Fibroblast of skin of abdomen (primary cell): ENCODE measurements around the gene POU6F2.
A peak's percentile ranks its signal among the peaks of the same experiment; 100 is the strongest.
"Not testable (repeated sequence)": the region's sequence is repeated elsewhere in the genome, so short reads cannot be mapped to it uniquely, and the experiment has no call there.

Experiments used
- DNase-seq: peaks from one replicate; pipeline ENCODE4 v3.0.0-alpha.2; 2013

The POU6F2 gene

DNA sequence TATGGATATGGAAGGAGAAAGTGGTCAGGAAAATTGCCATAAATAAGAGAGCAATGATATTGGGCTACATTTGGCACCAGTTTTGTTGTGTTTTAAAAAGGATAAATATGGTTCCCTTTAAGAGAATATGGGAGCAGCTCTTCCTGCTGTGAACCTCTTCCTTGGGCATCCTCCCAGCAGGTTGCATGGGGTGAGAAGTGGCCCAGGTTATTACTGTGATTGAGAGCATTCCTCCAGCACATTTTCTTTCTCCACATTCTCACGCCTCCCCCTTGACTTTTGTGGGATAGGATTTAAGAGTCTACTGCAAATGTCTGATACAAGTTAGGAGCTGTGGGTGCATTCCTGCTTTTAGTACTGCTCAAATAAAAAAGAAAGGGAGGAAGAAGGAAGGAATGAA is 214.8 kb downstream of the POU6F2 start:
- no peak for DNase-seq

DNA sequence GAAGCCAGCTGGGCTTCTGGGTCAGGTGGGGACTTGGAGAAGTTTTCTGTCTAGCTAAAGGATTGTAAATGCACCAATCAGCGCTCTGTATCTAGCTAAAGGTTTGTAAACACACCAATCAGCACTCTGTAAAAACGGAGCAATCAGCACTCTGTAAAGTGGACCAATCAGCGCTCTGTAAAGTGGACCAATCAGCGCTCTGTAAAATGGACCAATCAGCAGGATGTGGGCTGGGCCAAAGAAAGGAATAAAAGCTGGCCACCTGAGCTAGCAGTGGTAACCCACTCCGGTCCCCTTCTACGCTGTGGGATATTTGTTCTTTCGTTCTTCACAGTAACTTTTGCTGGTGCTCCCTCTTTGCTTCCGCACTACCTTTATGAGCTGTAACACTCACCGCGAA is 216.7 kb downstream of the POU6F2 start:
- DNase-seq = not testable (repeated sequence)

DNA sequence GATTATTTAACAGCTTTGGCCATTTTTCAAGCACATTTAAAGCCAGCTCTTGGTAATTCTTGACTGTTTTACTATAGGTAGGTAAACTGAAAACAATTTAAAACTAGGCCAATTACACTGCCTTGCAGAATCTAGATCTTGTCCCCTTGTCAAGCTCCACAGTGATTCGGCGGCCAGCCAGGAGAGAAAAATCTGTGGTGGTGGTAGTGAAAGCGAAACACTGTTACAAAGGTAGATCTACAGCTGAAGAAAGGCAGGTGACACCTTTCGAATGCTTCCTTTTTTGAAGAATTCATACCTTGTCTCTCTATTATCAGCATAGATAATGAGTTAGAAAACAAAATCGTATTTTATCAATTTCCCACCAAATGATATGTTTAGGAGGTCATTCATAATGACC is 218.3 kb downstream of the POU6F2 start:
- DNase-seq = no peak

DNA sequence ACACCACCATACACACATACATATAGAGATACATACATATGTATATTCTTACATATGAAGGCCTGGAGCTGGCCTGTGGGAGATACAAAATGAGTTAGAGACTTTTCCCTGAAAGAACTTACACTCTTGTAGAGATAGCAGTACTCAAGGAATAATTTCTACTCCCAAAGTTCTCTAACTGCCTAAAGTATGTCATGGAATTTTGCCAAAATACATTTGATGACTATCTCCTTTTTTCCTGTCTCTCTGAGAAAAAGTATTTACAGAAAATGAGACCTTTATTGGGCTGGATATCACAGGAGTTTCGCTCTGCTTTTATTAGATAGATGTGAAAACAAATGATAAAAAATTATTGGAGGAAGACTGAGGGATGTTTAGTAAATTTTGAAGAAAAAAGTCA is 220.1 kb downstream of the POU6F2 start:
- peak; percentile 18 for DNase-seq

DNA sequence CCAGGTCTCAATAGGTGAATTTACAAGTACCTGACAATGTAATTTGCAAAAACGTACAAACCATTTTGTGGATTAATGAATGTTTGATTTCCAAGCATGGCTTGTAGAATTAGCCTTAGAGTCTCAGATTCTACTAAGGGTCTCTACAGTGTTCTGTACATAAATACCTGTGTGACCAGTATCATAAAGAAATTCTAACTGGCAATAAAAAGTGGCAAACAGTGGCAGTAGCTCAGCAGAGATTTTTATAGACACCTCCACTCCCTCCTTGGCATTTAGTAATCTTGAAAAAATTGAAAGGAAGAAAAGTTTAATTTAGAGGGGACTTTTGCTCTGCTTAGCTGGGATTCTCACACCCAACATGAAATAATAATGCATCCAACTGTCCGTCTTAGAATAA is 220.8 kb downstream of the POU6F2 start:
- DNase-seq = no peak

DNA sequence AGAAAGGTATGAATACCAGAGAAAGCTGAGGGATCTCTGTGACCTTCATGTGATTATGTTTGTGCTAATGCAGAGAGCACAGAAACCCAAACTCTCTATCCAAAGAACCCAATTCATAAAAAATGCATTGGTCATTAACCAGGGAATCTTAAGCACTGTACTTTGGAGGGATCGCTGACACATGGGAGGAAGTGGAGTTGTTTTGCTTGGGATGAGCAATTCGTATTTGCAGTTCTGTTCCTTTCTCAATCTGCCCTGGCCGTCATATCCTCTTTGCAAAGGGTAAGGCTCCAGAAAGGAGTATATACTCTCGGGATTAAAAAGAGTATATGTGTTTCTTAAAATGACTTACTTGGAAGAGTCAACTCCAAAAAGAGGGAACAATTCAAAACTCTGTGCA is 221.3 kb downstream of the POU6F2 start:
- no peak for DNase-seq

DNA sequence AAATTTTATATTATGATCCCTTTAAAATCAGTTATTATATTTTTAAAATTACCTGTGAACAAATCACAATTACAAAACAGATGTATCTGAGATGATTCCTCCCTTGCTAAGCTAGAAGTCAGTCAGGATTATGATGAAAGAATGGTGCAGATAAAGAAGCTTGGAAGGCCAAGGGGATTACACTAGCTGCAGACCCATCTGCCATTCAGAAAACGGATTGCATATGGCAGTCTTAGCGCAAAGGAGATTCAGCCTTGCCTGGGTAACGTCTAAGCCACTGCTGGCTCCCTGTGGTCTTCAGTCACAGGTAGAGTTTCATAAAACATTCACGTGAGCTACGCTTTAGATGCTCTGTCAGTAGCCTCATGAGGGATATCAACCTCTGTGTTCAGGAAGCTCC is 222.2 kb downstream of the POU6F2 start:
- DNase-seq = no peak

DNA sequence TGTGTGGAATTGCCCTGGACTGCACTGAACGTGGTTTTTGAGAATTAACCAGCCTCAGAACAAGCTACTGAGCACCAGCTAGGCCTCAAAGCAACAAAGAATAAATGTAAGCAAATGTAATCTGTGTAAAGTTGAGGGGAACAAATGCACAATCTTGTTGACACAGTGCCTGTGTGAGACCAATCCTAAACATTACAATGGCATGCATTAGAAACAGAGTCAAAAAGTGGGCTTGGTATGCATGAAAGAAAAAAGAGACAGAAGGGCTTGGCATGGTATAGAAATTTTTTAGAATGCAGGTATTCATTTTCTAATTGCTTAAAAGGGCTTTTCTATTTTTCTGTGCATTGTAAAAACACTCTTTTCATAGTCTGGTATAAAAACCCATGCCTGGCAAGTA is 224.3 kb downstream of the POU6F2 start:
- DNase-seq = no peak

DNA sequence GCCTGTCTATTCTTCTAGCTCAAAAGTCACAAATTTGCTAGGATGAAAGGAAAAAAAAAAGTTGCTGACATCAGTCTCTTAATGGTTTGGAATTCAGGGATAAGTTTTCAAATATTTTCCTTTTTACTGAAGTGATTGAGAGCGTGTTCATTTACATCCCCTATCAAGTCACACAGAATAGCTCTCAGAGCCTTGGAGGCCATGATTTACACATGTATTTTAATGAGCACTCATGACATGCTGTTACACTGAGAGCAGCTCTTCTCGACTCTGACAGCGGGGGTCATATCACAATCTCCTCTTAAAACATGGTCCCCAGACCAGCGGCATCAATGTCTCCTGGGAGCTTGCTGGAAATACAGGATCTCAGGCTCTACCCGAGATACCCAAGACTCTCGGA is 232.7 kb downstream of the POU6F2 start:
- DNase-seq = no peak

DNA sequence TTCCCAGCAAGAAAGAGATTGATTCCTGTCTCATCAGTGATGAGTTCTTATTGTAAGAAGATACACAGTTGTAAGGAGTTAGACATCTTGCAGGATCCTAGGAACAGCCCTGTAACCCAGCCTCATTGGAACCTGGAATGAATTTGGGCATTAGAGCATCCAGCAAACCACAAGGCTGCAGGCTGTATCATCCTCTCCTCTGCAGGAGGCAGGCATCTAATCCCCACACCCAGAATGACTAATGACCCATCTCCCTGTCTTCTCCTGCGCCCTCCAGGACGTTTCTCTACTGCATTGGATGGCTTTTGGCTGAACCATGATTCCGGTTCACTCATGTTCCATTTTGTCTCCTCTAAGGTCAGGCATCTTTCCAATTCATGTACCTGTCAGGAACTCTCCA is 233.9 kb downstream of the POU6F2 start:
- peak; percentile 65 for DNase-seq

DNA sequence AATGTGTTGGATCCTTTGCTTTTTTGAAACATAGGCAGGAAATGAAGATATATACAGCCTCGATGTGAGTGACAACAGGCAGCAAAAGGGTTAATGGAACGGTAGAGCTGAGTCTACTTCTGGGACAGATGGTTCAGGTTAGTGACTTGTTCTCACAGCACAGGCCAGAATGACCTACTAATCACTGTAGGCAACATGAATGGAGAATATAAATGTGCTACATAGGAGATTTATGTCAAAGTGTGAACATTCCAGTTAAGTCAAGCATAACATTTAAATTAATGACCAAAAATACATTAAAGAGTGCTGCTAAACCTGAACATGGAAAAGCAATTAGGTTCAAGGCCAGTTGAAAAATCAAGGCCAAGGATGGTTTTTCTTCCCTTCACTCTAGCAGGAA is 235.2 kb downstream of the POU6F2 start:
- DNase-seq = peak; percentile 67

DNA sequence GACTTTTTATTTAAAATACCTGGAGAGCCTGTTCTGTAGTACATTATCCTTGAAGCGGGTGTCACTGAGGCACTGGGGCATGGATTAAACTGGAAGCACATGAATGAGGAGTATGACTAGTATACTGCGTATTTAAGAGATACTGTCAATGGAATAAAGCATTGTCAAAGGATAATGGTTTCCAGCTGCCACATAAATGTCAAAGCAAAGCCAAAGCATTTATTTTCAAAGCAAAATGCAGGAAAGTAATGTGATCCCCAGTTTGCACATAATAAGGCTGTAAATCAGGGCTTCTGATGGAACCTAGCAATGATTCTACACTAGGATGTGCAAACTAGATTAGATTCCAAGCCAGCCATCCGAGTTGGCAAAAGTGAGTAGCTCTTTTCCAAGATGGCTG is 240.1 kb downstream of the POU6F2 start:
- peak; percentile 61 for DNase-seq

DNA sequence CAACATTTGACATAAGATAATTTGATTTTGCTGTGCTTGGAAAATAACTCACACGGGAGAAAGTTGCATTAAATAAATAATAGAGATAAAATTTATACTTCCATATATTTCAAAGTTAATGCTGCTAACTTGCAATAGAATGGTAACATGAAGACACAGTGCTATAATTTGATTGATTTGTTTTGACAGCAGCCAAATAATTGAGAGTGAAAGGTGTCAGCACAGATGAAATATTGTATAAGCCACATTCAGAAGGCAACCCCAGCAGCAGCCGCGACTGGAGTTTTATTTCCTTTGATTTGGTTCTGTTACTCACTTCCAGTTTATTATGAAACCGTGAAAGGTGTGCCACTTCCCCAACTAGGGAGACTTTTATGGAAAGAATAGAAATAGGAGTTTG is 242.2 kb downstream of the POU6F2 start:
- DNase-seq = no peak

DNA sequence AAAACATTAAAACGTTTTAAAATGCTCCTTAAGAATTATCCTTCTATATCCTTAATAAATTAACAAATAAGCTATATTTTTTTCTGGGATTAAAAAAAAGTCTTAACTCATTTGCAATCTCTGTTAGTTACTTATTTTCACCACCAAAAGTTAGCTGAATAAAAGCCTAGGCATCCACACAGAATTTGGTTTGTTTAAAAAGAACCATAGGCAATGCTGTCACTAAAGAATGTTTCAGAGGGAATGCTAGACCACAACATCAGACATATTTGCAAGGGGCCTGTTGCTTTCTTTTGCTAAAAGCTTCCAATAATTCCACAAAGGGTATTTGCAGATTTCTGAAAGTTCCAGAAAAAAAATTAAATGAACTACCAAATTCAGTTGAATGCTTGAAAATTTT is 244.2 kb downstream of the POU6F2 start:
- DNase-seq = peak; percentile 73

DNA sequence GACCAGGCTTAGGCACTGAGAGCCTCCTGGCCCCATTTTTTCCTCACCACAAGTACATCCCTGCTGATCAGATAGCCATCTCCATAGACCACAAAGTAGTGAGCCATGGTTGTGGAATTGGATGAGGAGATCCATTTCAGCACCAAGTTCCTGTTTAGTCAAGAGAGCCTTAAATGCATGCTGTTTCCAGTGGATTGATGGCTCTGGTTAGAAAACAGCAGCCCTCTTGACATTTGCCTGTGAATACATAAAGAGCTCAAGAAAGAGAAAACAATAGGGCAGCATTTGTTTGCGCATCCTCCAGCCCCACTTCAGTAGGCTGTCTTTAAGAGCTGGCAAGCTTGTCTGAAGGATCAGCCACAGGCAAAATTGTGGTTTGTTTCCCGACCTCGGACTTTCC is 251.2 kb downstream of the POU6F2 start:
- peak; percentile 93 for DNase-seq

DNA sequence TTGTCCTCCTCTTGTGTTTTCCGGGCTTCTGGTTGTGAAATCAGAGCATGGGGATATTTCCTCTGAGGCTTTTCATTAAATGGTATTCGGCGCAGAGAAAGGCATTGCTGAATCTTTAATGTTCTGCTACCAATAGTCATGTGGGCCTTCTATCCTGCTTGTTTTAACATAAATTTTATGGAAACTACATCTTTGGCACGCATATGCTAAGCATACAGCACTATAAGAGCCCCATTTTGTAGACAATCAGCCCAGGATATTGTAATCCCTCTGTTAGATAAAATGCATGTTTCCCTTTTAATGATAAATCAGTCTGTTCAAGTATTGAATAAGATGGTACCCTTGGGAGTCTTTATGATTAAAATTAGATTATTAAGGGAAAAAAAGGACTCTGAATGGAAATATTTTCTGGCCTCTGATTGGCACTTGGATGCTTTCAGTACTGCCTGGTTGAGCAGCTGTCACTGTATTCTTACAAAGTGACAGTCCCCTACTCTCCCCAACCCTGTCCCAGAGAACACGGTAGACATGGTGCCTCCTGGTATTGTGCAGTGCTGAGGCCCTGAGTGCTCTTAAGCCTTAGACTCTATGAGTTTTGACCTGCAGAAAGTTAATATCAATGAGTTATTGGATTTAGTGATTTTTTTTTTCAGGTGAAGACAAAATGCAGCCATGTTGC is 256.3 kb downstream of the POU6F2 start:
- DNase-seq = no peak

DNA sequence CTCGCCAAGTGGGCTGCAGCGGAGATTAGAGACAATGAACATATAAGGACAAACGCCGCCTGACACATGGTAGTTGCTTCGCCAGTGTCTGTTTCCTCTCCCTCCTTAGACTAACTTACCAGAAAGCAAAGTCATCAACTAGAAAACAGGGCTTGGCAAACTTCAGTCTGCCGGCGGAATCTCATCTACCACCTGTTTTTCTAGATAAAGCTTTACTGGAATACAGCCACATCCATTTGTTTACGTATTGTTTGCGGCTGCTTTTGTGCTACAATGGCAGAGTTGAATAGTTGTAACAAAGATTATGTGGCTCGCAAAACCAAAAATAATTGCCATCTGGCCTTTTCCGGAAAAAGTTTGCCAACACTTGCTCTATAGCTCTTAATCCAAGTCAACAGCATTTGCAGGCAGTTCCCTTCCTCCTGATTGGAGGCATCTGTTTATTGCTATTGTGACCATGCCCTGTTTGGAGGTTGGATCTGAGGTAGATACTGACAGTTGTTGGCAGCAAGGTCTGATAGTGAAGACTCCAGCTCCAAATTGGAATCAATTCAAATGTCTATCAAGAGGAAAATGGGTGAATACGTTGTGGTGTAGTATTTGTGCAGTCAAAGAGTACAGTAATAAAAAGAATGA is 260.6 kb downstream of the POU6F2 start:
- DNase-seq = no peak

DNA sequence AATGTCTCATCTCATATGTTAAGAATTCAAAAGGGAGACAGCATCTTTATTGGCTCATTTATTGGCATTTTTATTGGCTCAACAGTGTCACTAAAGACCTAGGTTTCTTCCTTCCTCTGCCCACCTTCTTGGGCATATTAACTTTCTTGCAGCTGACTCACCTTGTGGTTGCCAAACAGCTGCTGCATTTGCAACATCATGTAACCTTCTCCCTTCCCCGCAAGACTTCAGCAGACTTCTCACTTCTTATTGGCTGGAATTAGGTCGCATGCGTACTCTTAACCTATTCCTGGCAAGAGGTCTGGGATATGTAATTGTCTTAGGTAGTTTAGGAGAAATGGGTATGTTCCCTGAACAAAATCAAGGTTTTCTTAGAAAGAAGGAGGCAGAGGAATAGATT is 263.2 kb downstream of the POU6F2 start:
- DNase-seq = peak; percentile 5

DNA sequence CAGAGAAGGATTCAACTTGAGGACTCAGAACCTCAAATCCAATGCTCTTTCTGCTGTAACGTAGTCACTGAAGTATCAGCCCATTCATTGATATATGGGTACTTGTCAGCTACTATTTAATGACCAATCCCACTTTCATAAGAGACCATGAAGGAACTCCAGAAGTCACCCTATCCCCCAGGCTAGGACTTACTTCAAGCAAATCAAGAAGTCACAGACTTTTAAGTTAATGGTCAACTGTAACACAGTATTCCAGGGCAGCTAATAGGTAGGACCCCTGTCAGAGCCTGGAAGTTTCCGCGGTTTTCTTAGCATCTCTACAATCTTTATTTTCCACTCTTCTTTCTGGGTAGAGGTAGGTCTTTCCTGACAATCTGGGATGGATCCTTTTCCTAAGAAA is 269.9 kb downstream of the POU6F2 start:
- no peak for DNase-seq

DNA sequence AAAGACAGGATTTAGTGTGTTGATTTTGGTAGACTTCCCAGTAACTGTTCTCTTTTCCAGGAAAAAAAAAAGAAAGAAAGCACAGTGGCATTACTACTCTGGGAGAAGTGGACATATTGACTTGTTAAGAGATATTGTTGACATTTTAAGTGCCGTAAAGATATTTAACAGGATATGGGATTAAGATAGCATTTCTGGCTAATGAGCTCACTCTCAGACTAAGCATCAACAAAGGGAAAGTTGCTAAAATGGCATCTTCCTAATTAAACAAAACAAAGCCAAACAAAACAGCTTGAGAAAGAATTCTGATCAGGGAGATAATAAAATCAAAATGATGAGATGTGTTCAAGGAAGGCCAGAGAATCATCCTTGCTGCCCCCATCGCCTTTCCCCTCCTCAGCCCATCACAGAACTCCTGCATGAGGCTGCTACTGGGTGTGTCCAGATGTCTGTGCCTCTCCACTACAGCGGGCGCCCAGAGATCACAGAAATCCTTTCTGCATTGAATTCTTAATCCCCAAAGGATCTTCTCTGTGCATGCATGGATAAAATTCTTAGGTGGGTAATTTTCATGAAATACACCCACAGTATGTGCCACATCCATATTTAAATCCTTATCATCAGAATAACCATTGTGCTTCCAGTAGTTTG is 270.5 kb downstream of the POU6F2 start:
- DNase-seq = peak; percentile 47

DNA sequence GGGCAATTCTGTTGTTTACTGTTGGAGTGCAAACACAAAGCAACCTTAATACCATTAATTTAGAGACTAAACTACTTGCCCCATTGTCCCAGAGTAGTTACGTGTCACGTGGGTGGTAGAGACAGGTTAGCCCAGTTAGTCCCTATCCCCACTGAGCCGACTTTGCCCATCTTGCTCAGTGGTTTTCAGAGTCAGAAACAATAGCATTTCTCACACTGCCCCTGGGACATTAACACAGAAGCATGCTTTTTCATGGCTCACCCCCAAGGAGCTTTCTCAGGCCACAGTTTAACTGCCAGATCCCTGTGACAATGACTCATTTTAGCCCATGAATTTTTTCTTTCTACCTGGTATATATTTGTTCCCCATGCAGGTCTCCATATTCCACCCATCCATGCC is 271.0 kb downstream of the POU6F2 start:
- no peak for DNase-seq

DNA sequence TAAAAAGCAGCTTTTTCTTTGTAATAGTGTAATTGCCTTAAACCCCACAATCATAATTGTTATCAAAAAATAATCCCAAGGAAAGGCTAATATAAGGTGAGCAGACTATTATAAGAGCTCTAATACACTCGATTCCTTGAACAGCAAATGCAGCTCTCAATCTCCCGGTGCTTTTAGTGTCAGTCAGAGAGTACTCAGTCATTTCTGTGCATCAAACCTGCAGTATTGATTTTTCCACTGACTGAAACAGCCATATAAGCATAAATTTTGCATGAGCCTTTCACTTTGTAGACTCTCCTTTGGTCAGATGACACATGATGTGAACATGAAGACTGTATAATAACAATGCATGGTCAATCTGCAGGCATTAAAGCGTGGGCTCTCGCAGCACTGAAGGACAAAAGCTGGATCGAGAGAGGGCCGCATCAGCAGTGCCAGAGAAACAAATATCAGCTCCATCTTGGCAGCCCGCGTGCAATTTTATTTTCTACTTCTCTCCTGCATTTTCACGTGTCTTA is 272.0 kb downstream of the POU6F2 start:
- DNase-seq = no peak

DNA sequence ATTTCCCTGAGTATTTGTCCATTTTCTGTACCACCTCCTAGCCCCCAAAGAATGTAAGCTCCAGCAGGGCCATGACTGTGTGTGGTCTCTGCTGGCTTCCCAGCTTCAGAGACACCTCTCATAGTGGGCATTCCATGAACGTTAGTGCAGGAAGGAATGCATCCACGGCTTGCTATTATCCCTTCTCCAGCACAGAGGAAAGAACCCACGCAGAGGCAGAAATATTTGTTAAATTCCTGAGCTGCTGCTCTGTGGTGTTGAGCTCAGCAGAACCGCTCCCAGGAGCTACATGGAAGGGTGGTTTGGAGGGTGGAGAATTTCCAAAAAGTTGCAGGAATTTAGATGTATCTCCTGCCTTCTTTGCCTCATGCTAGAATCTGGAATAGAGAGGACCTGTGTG is 275.2 kb downstream of the POU6F2 start:
- peak; percentile 97 for DNase-seq

DNA sequence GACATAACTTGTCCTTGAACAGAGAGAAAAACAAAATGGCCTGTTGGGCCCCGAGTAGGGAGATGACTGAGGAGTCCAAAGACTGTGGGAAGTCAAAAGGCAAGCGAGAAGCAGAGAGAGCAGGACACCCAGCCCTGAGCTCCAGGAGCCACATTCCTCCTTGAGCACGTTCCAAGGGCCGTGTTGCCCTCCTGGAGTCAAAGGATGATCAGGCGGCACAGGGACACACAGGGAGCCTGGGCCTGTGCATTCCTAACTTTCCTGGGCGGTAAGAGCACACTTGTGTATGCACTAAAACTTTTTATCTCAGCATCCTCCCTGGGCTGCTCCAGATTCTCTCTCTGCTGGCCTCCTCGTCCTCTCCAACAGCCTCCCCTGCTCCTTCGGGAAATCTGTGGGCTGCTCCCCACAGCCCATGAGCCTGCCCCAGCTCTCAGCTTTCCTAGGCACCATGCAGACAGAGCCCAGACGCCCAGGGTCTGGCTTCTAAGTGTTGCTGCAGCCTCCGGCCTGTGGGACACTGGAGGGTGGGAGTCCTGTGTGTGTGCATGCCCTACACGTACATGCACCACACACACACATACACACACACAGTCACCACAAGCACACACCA is 281.8 kb downstream of the POU6F2 start:
- no peak for DNase-seq
